ENCODE data around the gene TRIM14.

TRIM14 gene

GRCh38 chr9:98118640-98119601, at the start of gene TRIM14:
Gene TRIM14 (minus strand): TSS chr9:98119222. CDS start chr9:98119188, 34 bp downstream.
- DNase-seq: peak; percentile 73

- no peak for DNase-seq
Observed at GRCh38 chr9:98168153-98168780, 49.2 kb upstream of the TRIM14 start.

DNA sequence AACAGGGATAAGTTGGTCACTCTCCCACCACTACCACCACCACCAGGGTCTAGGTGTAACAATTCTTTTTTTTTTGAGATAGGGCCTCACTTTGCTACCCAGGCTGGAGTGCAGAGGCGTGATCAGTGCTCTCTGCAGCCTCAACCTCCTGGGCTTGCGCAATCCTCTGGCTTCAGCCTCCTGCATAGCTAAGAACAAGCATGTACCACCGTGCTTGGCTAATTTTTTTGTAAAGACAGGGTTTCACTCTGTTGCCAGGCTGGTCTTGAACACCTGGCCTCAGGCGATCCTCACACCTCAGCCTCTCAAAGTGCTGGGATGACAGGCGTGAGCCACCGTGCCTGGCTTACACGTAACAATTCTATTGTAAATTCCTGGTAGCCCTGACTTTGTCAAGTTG, 45.9 kb upstream of the TRIM14 start:
- no peak for DNase-seq

DNA sequence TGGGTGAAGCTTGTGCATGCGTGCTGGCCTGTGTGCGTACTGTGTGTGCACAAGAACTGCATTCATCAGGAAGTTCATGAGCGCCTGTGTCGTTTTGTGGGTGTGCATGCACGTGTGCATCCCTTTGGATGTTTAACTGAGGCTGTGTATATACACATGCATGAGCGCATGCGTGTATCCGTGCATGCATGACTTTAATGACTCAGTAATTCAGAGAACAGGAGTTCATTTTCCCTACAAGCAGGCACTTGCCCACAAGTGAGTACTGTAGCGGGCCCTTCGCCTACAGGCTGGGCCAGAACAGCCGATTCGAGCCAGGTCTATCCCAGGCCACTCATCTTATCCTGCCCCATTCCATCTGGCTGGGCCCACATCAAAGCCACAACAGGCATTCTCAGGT, 43.6 kb upstream of the TRIM14 start:
- DNase-seq: no peak

DNA sequence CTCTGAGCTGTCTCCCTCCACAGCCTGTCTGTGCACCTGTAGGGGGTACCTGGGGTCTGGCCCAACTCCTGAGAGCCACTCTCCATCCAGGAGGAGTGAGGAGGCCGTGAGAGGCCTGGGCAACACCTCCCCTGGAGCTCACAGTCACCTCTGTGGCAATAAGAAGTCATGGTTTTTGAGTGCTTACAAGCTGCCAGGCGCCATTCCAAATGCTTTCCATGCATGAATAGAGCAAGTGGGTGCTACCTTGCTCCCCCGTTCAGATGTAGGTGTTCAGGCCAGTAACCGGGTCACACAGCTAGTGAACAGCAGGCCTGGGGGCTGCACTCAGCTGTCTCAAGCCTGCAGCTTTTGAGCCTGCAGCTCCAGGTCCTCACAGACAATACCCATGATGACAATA, 42.8 kb upstream of the TRIM14 start:
- DNase-seq: no peak

- DNase-seq: no peak
Observed at GRCh38 chr9:98159790-98160189, 40.8 kb upstream of the TRIM14 start.

- DNase-seq: no peak
Observed at GRCh38 chr9:98159301-98159700, 40.3 kb upstream of the TRIM14 start.

GRCh38 chr9:98158071-98158831, 39.2 kb upstream of the TRIM14 start:
- peak; percentile 32 for DNase-seq

GRCh38 chr9:98157372-98157771, 38.4 kb upstream of the TRIM14 start:
- DNase-seq: no peak

DNA sequence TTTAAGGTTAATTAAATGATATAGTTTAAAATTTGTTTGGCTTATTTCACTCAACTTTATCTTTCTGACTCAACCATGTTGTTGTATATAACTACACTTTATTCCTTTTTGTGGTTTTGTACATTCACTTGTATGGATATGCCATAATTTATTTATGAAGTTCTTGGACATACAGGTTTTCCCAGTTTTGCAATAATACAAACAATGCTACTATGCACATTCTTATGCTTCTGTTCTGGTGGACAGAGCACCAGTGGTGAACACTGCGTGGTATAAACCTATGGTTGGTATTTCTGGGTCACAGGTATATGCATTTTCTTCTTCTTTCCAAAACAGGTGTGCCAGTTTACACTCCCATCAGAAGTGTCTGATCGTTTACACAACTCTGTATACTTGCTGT, 35.7 kb upstream of the TRIM14 start:
- no peak for DNase-seq

- no peak for DNase-seq
Observed at GRCh38 chr9:98152526-98152925, 33.5 kb upstream of the TRIM14 start.

DNA sequence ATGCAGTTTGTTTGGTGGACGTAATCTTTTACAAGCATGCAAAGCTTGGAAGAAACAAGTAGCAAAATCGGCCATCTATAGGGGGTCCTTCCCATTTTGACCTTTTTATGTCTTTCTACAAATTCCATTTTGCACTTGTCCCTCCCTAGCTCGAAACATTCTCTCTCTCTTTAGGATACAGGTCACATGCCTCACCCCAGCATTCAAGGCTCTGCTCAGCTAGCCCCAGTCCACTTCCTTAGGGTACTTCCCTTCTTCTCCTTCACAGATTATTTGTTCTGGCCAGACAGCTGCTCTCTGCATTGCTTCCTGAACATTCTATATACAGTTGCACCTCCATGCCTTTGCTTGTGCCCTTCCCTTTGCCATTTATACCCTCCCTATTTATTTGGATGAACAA, 31.7 kb upstream of the TRIM14 start:
- no peak for DNase-seq

- DNase-seq: no peak
Observed at GRCh38 chr9:98150164-98150563, 31.1 kb upstream of the TRIM14 start.

GRCh38 chr9:98149422-98149821, 30.4 kb upstream of the TRIM14 start:
- DNase-seq: no peak

GRCh38 chr9:98148486-98148885, 29.5 kb upstream of the TRIM14 start:
- DNase-seq: no peak

DNA sequence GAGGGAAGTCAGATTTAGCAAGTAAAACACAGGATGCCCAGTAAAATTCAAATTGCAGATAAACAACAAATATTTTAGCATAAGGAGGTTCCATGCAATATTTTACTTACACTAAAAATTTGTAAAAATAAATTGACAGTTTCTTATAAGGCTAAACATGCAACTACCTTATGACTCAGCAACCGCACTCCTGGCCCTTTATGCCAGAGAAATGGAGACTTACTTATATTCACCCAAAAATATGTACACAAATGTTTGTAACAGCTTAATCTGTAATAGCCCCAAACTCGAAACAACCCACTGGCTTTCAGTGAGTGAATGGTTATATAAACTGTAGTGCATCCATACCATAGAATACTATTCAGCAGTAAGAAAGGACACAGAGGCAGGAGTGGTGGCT, 28.6 kb upstream of the TRIM14 start:
- DNase-seq: no peak

- peak; percentile 49 for DNase-seq
Observed at GRCh38 chr9:98146101-98146991, 27.3 kb upstream of the TRIM14 start.

DNA sequence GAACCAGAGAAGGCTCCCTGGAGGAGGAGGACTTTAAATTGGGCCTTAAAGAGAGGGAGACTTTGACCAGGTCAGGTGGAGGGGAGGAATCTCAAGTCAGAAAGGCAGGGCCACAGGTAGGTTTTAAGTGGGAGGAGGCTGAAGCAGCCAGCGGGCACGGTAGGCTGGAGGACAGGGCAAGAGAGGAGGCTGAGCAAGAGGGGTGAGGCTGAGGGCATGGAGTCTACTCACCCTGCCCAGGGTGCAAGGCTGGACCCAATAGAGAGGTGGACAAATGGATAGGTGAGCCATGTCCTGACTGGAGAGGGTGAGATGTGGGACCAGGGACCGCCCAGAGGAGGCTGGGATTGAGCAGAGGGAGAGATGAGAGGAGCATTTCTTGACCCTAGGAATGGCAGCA, 25.6 kb upstream of the TRIM14 start:
- no peak for DNase-seq

GRCh38 chr9:98144076-98144475, 25.1 kb upstream of the TRIM14 start:
- DNase-seq: no peak

GRCh38 chr9:98142925-98143481, 24.0 kb upstream of the TRIM14 start:
- no peak for DNase-seq

GRCh38 chr9:98142182-98142907, 23.3 kb upstream of the TRIM14 start:
- DNase-seq: no peak

All from hematopoietic multipotent progenitor cell treated with erythropoietin and hydrocortisone succinate and interleukin-3 and kit ligand, for 6 days (in vitro differentiated cells).